ENCODE measurements around the gene CYTH3.

CYTH3 gene

GRCh38 chr7:6210621-6211372, 61.6 kb downstream of the CYTH3 start:
- no peak for DNase-seq (ENCODE audit: low read depth)
- no peak overlapping the region for H3K4me3 ChIP-seq (ENCODE audit: control insufficient read depth, low read depth, low read length)
- no peak for TF ChIP-seq CTCF (IDR thresholded peaks at IDR 0.05; ENCODE audit: control insufficient read depth, insufficient read depth, low read depth, low read length, missing control alignments)

DNA sequence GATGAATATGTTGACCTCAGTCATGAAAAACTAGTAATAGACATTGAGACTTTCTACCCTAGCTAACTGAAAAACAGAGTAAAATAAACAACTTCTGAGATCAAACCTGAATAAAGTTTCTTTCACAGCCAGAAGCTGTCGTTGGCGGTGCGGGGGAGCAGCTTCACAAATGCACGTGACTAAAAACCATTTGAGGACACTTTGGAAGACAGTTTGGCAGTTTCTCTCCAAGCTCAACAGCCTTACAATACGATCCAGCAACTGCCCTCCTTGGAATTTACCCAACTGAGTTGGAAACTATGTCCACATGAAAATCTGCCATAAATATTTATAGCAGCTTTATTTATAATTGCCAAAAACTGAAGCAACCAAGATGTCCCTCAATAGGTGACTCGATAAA, 63.1 kb downstream of the CYTH3 start:
- no peak for DNase-seq (ENCODE audit: low read depth)
- TF ChIP-seq CTCF (IDR thresholded peaks at IDR 0.05; ENCODE audit: control insufficient read depth, insufficient read depth, low read depth, low read length, missing control alignments): no peak
- no peak overlapping the region for H3K4me3 ChIP-seq (ENCODE audit: control insufficient read depth, low read depth, low read length)

GRCh38 chr7:6208573-6209328, 63.7 kb downstream of the CYTH3 start:
- no peak for TF ChIP-seq CTCF (IDR thresholded peaks at IDR 0.05; ENCODE audit: control insufficient read depth, insufficient read depth, low read depth, low read length, missing control alignments)
- H3K4me3 ChIP-seq (ENCODE audit: control insufficient read depth, low read depth, low read length): no peak overlapping the region
- DNase-seq (ENCODE audit: low read depth): no peak

GRCh38 chr7:6205971-6206660, 66.3 kb downstream of the CYTH3 start:
- no peak for TF ChIP-seq CTCF (IDR thresholded peaks at IDR 0.05; ENCODE audit: control insufficient read depth, insufficient read depth, low read depth, low read length, missing control alignments)
- no peak overlapping the region for H3K4me3 ChIP-seq (ENCODE audit: control insufficient read depth, low read depth, low read length)
- no peak for DNase-seq (ENCODE audit: low read depth)

- no peak for DNase-seq (ENCODE audit: low read depth)
- TF ChIP-seq CTCF (IDR thresholded peaks at IDR 0.05; ENCODE audit: control insufficient read depth, insufficient read depth, low read depth, low read length, missing control alignments): no peak
- H3K4me3 ChIP-seq (ENCODE audit: control insufficient read depth, low read depth, low read length): no peak overlapping the region
Measured at GRCh38 chr7:6203381-6203780, 69.0 kb downstream of the CYTH3 start.

- no peak for DNase-seq (ENCODE audit: low read depth)
- TF ChIP-seq CTCF (IDR thresholded peaks at IDR 0.05; ENCODE audit: control insufficient read depth, insufficient read depth, low read depth, low read length, missing control alignments): no peak
- H3K4me3 ChIP-seq (ENCODE audit: control insufficient read depth, low read depth, low read length): no peak overlapping the region
Measured at GRCh38 chr7:6202117-6202516, 70.3 kb downstream of the CYTH3 start.
